ENCODE measurements around the gene MRPL24.

- TF ChIP-seq CTCF (IDR thresholded peaks at IDR 0.05 in 4 of 5, conservative IDR thresholded peaks at IDR 0.05 in 1 of 5) (no peak), POLR2A (IDR thresholded peaks at IDR 0.05) (no peak)
Measured at GRCh38 chr1:156693848-156694689, 46.8 kb downstream of the MRPL24 start.

Measured in gastrocnemius medialis (tissue), 4 donors.